GM18951 (cell line): ENCODE data around the gene POGZ.

Source experiments
- POLR2A ChIP-seq: IDR thresholded peaks from 4 replicates; pipeline ENCODE4 v1.6.1; 2011; ENCODE audit warnings: mild to moderate bottlenecking; ENCODE audit not compliant: insufficient read length, insufficient read depth; ENCODE audit errors: extremely low read depth
- in situ Hi-C: fragments of 300-500 bp; cut with MboI; formaldehyde crosslinking; loops from one replicate; pipeline ENCODE4 v1.12.0; 2022; ENCODE audit warnings: low sequenced_read_pairs, mixed read lengths, inconsistent platforms; ENCODE audit not compliant: unreplicated experiment

Gene POGZ

GRCh38 chr1:151459331-151460046 is at the start of gene POGZ:
POGZ (minus strand) TSS chr1:151459494; CDS start chr1:151442204, 17,290 bp downstream.
- in situ Hi-C loops, result no loop called here
- TF ChIP-seq POLR2A, result peak; percentile 70

GRCh38 chr1:151508833-151509232 is 49.5 kb upstream of the POGZ start:
- in situ Hi-C loops, result no loop called here
- no peak for TF ChIP-seq POLR2A

- TF ChIP-seq POLR2A, result no peak
- in situ Hi-C loops, result no loop called here
Measured at GRCh38 chr1:151504759-151505158, 45.5 kb upstream of the POGZ start.

GRCh38 chr1:151504252-151504651 is 45.0 kb upstream of the POGZ start:
- TF ChIP-seq POLR2A, result no peak
- in situ Hi-C loops, result no loop called here

- in situ Hi-C loops, result no loop called here
- TF ChIP-seq POLR2A, result no peak
Measured at GRCh38 chr1:151502859-151503780, 43.8 kb upstream of the POGZ start.

GRCh38 chr1:151502035-151502700 is 42.9 kb upstream of the POGZ start:
- TF ChIP-seq POLR2A, result no peak
- in situ Hi-C loops, result no loop called here

- TF ChIP-seq POLR2A, result no peak
- in situ Hi-C loops, result no loop called here
Measured at GRCh38 chr1:151501474-151501873, 42.2 kb upstream of the POGZ start.

GRCh38 chr1:151499930-151500329 is 40.6 kb upstream of the POGZ start:
- in situ Hi-C loops, result no loop called here
- no peak for TF ChIP-seq POLR2A

GRCh38 chr1:151499365-151499764 is 40.1 kb upstream of the POGZ start:
- TF ChIP-seq POLR2A, result no peak
- in situ Hi-C loops, result no loop called here

- TF ChIP-seq POLR2A, result no peak
- in situ Hi-C loops, result no loop called here
Measured at GRCh38 chr1:151495316-151495715, 36.0 kb upstream of the POGZ start.

GRCh38 chr1:151494741-151495281 is 35.5 kb upstream of the POGZ start:
- in situ Hi-C loops, result no loop called here

GRCh38 chr1:151493042-151493441 is 33.7 kb upstream of the POGZ start:
- in situ Hi-C loops, result no loop called here
- TF ChIP-seq POLR2A, result no peak

More at GRCh38 chr1:151494741-151495281, 35.5 kb upstream of the POGZ start:
- TF ChIP-seq POLR2A, result no peak

GRCh38 chr1:151492120-151492519 is 32.8 kb upstream of the POGZ start:
- in situ Hi-C loops, result no loop called here
- TF ChIP-seq POLR2A, result no peak
